EL (cell line): ENCODE results near the gene RPS6KC1.

Experiments used
- DNase-seq: peaks from one replicate; pipeline ENCODE4 v3.0.0-alpha.2; 2016

The RPS6KC1 gene

DNA sequence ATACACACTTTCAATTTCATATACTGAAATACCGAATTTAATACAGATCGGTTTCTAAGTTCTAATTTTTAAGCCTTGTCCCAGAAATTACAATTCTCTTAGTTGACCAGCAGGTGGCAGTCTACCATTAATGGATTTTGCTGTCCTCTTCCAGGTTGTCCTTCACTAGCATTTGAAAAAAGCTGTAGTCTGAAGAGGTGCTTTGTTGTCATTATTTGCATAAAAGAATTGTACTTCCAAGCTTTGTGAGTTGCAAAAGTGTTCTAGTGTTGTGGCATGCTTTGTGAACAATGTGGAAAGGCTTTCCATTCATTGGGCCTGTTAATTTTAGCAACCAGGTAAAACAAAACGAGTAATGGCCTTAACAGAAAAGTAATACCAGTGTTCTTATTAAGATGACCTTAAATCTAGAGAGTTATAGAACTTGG is 193.6 kb downstream of the RPS6KC1 start:
- peak; percentile 48 for DNase-seq

GRCh38 chr1:213245260-213245910 is 194.3 kb downstream of the RPS6KC1 start:
- DNase-seq: no peak

- DNase-seq: no peak
Observed at GRCh38 chr1:213247038-213247437, 196.0 kb downstream of the RPS6KC1 start.

DNA sequence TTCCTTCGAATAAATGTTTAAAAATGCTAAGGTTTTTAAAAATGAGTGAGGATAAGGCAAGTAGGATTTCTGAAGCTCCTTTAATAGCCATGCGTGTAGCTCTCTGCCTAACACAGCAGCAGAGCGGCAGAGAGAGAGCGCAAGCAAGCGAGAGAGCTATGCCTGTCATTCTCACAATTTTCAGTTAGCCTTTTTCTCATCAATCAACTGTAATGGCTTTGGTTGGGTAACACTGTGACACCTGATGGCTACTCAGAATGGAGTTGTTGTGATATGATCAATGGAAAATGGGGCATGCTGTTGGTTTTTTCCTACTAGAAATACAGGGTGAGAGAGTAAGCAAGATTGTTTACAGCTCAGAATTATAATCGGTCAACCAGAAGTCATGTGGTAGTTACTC is 198.4 kb downstream of the RPS6KC1 start:
- no peak for DNase-seq

GRCh38 chr1:213250041-213250440 is 199.0 kb downstream of the RPS6KC1 start:
- DNase-seq: no peak

DNA sequence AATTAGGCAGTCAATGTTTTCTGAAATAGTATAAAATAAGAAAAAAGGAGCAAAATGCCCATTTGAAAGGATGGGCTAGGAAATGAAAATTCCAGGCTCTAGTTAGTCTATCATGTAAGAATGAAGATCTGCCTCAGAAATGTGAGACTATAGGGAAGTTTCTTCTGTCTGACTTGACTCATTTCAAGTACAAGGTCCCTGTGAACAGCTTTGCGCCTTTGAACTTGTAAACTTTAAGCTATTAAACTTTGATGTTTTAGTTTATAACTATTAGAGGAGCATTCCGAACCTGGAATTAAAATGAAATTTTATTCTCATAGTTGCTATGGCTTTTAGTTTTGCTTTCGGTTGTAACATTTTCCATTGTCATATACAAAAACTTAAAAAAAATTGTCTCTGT is 199.4 kb downstream of the RPS6KC1 start:
- DNase-seq: no peak

GRCh38 chr1:213251972-213252371 is 200.9 kb downstream of the RPS6KC1 start:
- DNase-seq: no peak

DNA sequence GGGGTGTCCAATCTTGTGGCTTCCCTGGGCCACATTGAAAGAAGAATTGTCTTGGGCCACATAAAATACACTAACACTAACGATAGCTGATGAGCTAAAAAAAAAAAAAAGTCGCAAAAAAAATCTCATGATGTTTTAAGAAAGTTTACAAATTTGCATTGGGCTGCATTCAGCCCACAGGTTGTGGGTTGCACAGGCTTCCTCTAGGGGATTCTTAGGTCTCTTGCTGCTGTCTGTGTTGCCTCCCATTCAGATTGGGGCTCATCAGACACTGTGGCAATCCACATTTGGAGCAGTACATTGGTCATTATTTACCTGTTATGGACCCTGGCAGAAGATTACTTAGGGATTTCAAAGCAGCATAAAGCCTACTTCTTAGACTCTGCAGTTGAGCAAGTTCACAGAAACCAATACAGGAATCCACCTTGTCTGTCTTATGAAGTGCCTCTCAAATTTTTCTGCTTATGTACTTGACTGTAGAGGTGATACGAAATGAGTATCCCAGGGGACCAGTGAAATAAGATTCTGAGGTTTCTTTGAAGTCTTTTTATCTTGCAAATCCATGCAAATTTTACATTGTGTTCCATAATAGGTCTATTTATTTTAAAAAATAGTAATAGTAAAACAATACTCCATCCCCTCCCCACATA is 205.5 kb downstream of the RPS6KC1 start:
- DNase-seq: no peak

DNA sequence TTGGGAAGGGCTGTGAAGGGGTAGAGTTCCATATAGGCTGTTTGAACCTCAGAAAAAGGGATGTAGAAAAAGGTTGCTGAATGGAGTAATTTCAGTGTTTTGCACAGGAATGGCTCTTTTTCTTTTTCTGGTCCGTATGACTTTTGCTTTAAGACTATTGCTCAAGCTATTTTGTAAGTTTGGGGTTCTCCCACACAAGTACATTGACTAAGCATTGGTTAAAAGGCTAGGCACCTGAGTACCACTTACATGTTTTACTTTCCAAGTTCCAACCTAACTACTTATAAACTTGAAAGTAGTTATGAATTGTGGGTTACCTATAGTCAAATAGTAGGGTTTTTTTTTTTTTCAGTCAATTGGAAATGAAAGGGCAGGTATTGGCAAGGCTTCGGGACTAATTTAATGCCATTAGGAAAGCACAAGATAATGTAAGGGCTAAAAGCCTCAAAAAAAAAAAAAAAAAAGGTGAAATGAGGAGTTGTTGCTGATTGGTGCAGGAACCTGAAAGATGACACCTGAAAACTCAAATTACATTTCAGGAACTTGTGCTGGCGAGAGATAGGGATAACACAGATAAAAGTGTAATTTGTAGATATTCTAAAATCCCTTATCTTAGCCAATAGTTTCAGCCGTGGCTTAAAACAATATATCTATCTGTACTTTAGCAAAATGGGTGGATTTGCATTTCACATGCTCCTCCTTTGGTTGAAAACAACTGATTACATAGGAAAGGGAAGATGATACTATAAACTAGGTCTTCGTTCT is 209.5 kb downstream of the RPS6KC1 start:
- DNase-seq: no peak

- DNase-seq: no peak
Observed at GRCh38 chr1:213264531-213264930, 213.5 kb downstream of the RPS6KC1 start.

DNA sequence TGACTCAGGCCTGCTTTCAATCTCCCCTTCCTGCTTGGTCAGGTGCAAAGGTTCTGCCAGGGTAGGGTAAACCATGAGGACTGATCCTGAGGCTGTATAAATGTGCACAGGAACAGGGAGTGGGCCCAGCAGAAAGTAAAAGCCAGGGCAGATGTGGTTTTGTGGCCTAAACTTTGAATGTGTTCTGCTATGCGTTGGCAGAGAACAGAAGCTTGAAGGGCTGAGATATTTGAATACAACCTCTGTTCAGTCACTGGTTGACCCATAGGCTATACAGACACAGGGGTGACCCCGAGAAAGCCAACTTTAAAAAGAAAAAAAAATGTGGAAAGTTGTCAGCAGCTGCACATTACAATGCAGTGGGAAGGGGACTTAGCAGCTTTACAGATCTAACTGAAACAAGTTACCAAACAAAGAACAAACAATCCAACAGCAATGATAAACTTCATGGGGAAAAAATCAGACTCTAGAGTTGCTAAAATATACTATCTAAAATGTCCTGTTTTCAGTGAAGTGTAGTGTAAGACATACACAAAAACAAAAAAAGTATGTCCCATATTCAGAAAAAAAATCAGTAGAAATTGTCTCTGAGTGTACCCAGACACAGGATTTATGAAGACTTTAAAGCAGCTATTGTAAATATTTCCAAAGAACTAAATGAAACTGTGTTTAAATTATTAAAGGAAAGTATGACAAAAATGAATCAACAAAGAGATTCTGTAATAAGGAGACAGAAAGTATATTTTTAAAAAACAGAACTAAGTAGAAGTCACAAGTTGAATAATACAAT is 216.1 kb downstream of the RPS6KC1 start:
- DNase-seq: no peak

DNA sequence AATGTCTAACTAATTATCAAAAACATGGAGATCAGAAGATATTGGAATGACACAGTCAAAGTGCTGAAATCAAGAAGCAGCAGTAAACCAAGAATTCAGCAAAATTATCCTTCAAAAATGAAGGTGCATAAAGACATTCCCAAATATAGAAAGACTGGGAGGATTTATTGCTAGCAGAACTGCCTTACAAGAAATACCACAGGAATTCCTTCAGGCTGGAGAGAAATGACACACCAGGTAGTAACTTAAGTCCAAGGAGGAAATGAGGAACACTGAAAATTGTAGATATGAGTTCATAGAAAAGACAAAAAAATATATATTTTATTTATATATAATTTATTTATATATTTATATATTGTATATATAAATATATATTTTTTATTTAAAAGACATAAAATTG is 217.2 kb downstream of the RPS6KC1 start:
- DNase-seq: peak; percentile 57

DNA sequence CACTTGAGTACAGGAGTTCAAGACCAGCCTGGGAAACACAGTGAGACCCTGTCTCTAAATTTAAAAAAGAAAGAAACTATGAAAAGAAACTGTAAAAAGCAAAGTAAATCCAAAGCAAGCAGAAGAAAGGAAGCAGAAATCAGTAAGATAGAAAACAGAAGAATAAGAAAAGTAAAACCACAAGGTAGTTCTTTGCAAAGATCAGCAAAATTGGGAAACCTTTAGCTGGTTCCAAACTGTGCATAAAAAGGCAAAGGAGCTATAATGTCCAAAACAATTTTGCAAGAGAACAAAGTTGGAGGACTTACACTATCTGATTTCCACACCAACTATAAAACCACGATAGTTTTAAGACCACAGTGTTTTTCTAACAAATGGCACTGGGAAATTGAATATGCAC is 218.8 kb downstream of the RPS6KC1 start:
- no peak for DNase-seq

DNA sequence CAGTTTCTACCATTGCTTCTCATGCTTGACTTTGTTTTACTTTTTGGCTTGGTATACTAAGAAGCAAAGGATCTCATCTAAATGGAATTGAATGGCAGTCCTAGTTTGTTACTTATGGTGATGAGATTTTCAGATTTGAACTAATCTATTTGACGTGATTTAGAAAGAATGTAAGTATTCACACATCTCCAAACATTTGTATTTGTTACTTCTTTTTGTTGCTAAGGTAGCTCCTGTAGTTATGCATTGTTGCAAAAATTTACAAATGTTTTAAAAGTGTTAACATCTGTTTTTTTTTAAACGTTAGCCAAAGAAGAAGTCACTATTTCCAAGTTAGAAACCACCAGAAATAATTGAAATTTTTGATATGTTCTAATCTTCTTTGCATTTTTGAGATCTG is 222.5 kb downstream of the RPS6KC1 start:
- DNase-seq: no peak

- DNase-seq: peak; percentile 3
Observed at GRCh38 chr1:213274140-213274539, 223.1 kb downstream of the RPS6KC1 start.

DNA sequence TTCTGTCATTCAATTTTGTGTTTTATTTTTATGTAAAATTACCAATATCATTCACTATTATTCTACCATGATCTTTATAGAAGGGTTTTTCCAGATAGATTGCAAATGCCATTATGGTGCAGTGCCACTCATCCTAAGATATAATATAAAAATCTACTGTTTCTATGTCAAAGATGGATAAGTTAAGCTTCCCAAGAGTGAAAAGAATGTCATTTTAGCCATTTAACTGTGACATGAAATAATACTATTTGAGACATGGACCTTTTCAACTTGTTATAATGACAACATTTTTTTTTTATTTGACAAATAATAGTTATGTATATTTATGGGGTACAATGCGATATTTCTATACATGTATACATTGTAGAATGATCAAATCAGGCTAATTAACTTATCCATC is 224.3 kb downstream of the RPS6KC1 start:
- DNase-seq: no peak

DNA sequence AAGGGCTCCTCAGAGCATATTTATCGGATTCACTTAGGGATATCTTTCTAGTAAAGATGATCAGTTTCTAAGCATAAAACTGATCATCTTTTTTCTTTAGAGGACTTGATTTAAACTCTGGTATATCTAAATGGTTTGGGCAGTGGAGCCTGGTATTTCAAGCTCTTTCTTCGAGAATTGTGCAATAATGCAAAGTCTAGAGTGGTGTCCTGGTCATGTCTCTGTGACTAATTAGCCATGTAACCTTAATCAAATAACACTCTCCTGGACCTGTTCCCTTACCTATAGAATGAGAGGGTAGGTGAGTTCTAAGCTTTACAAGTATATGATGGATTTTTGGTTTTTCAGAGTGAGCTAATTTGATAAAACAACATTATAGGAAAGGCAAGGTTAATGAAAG is 225.2 kb downstream of the RPS6KC1 start:
- no peak for DNase-seq

DNA sequence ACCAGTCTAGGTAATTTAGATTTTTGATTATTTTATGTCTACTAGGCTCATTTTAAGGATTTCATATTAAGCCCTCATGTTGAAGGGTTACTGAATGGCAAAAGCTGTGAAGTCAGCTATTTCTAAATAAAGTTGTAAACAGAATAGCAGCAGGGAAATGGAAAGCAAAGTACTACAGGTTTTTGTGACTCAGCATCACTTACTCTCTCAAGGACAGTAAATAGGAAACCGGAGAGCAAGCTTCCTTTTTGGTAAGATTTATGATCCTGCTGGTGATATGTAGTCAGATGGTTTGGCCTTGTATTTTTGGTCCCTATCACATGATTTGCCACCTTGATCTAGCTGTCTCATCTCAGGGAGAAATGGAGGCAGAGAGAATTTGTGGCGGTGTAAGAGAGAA is 226.0 kb downstream of the RPS6KC1 start:
- DNase-seq: no peak

DNA sequence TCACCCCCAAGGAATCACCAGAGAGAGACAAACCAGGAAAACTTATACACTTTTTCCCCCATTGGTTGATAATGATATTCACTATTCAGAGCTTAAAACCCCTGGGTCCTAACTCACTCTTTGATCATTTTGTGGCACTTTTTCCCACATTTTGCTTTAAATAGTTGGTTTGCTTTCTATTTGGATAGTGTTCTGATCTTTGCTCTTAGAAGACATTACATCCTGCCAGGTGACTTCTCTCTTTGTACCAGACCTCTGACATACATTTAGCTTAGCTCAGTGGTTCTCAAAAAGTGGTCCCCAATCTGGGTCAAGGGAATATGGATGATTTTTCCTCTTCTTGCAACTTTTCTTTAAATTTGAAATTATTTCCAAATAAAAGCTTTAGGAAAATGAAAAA is 228.4 kb downstream of the RPS6KC1 start:
- DNase-seq: no peak

DNA sequence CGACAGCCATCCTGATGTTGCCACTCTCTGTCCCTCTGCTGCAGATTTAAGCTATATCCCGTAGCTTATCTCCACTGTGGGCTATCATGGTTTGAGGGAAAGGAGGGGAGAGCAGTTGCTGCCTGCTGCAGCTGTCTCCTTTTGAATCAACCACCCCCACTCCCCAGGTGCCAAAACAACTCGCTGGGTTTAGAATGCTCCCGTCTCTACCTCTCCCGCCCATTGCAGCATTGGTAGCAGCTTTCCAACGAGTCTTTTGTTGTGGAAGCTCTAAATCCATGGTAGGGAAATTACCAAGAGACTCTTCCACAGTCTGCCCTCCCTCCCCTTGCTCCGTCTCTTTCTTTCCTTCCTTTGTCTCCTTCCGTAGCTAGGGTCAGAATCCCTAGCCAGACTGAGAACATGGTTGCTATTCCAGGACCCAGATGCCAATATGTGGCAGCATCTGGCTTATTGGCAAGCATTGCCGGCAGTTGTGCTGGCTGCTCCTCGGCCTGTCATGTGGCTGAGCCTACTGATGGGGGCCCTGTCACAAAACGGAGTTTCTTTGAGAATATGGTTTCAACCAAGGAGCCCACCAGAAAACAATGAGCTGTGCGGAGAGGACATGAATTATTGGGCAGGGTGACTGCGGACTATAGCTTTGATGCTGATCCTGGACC is 230.7 kb downstream of the RPS6KC1 start:
- DNase-seq: no peak

DNA sequence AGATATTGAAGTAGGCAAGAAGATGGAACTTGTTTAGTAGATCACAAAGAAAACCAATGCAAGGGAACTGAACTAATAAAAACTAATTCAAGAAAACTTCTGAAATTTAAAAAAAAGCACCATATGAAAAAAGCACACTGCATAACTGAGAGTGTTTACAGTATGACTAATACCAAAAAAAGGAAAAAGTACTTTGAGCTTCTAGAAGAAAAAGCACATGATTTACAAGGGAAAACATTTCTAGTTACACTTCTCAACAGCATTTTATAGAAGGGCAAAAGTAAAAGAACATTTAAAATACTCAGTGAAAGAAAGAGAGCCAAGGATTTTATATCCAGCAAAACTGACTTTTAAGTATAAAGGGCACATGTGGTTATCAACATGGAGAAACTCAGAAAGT is 233.6 kb downstream of the RPS6KC1 start:
- DNase-seq: peak; percentile 42

DNA sequence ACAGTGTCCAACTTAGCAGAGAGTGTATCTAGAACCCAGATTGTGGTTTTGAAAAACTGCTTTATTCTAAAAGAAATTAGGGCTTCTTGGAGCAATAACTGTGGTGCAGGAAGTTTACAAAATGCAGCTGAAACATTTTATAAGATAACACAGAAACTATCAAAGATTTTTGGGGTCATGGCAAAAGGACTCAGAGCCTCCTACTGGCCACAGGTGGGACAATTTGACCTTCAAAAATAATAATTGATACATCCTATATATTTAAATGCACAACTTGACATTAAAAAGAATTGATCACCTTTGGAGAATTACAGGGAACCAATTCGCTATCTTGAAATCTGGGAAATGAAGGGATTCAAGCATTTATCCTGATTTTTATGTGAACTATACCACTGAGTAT is 235.2 kb downstream of the RPS6KC1 start:
- DNase-seq: no peak

GRCh38 chr1:213287987-213288386 is 236.9 kb downstream of the RPS6KC1 start:
- DNase-seq: no peak
